ENCODE measurements around the gene LSM14A.

Gene LSM14A

DNA sequence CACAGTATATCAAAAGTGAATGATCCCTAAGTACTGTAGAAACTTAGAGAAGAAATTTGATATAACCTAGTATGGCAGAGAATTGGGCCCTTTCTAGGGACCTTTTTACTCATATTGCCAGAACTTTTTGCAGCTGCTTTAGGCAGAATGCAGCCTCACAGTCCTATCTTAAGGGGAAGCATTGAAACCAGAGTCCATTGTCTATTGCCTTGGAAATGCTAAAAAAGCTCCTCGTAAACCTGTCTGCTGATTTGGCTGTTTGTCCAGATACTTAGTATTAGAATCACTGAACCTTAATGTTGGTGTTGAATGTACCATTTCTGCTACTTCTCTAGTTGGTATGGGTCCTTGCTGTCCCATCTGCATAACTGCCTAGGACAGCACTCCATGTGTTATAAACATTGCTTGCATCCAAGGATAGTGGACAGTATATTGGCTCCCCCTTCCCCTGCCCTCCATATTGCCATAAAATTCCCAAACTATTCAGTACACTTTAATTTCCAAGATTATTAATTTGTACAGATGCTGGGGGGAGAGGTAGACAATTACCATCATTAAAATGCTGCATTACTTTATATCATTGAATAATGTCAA is 36.1 kb downstream of the LSM14A start:
- no peaks in the 10 kb centered on the region for H3K27me3 ChIP-seq (ENCODE audit: low read length)
- H3K9ac ChIP-seq (ENCODE audit: low read length): no peak overlapping the region
- H3K9me3 ChIP-seq (ENCODE audit: insufficient read depth, low read length): no peaks in the 10 kb centered on the region
- H3K79me2 ChIP-seq (ENCODE audit: insufficient read depth, low read length): peaks cover 19% of the 10 kb centered on the region; the same call in 1 of the 2 replicates
- TF ChIP-seq EZH2phosphoT487 (conservative IDR thresholded peaks at IDR 0.05; ENCODE audit: low read length): no peak
- H3K27ac ChIP-seq (ENCODE audit: low read depth, low read length): no peak overlapping the region
- no peak overlapping the region for H3K4me3 ChIP-seq (ENCODE audit: insufficient read depth, low read length, poor library complexity, severe bottlenecking)
- no peaks in the 10 kb centered on the region for H3K9me2 ChIP-seq (replicated peaks; ENCODE audit: insufficient read depth, low read length)
- no peak overlapping the region for H2AFZ ChIP-seq (ENCODE audit: low read depth, low read length, severe bottlenecking)
- no peak overlapping the region for H3K4me2 ChIP-seq (ENCODE audit: low read depth, low read length, poor library complexity, severe bottlenecking)
- peaks cover 44% of the 10 kb centered on the region for H3F3A ChIP-seq (ENCODE audit: insufficient read depth)
- peaks cover 58% of the 10 kb centered on the region for H3K36me3 ChIP-seq (ENCODE audit: low read length)
- no peaks in the 10 kb centered on the region for H4K20me1 ChIP-seq (ENCODE audit: low read depth, low read length)

- Histone ChIP-seq H3K9me3 (ENCODE audit: insufficient read depth, low read length) (no peaks in the 10 kb centered on the region), H3K4me3 (ENCODE audit: insufficient read depth, low read length, poor library complexity, severe bottlenecking) (no peak overlapping the region), H3K9ac (ENCODE audit: low read length) (no peak overlapping the region), H4K20me1 (ENCODE audit: low read depth, low read length) (no peaks in the 10 kb centered on the region), H3K27ac (ENCODE audit: low read depth, low read length) (no peak overlapping the region), H3K36me3 (ENCODE audit: low read length) (peaks cover 56% of the 10 kb centered on the region), H3K27me3 (ENCODE audit: low read length) (no peaks in the 10 kb centered on the region), H3K9me2 (replicated peaks; ENCODE audit: insufficient read depth, low read length) (no peaks in the 10 kb centered on the region), H2AFZ (ENCODE audit: low read depth, low read length, severe bottlenecking) (no peak overlapping the region), H3F3A (ENCODE audit: insufficient read depth) (peaks cover 44% of the 10 kb centered on the region), H3K4me2 (ENCODE audit: low read depth, low read length, poor library complexity, severe bottlenecking) (no peak overlapping the region), H3K79me2 (ENCODE audit: insufficient read depth, low read length) (peaks cover 19% of the 10 kb centered on the region; the same call in 1 of the 2 replicates)
- TF ChIP-seq, protein P1, sequence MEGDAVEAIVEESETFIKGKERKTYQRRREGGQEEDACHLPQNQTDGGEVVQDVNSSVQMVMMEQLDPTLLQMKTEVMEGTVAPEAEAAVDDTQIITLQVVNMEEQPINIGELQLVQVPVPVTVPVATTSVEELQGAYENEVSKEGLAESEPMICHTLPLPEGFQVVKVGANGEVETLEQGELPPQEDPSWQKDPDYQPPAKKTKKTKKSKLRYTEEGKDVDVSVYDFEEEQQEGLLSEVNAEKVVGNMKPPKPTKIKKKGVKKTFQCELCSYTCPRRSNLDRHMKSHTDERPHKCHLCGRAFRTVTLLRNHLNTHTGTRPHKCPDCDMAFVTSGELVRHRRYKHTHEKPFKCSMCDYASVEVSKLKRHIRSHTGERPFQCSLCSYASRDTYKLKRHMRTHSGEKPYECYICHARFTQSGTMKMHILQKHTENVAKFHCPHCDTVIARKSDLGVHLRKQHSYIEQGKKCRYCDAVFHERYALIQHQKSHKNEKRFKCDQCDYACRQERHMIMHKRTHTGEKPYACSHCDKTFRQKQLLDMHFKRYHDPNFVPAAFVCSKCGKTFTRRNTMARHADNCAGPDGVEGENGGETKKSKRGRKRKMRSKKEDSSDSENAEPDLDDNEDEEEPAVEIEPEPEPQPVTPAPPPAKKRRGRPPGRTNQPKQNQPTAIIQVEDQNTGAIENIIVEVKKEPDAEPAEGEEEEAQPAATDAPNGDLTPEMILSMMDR (IDR thresholded peaks at IDR 0.05; ENCODE audit: insufficient read depth, low read length, poor library complexity, severe bottlenecking): no peak
- no peak for TF ChIP-seq EZH2phosphoT487 (conservative IDR thresholded peaks at IDR 0.05; ENCODE audit: low read length)
Observed at GRCh38 chr19:34209726-34210125, 37.4 kb downstream of the LSM14A start.

GRCh38 chr19:34213283-34213682 is 41.0 kb downstream of the LSM14A start:
- Histone ChIP-seq H3K79me2 (ENCODE audit: insufficient read depth, low read length) (peaks cover 30% of the 10 kb centered on the region), H3K9ac (ENCODE audit: low read length) (no peak overlapping the region), H3K27ac (ENCODE audit: low read depth, low read length) (no peak overlapping the region), H4K20me1 (ENCODE audit: low read depth, low read length) (no peaks in the 10 kb centered on the region; the same call in 1 of the 2 replicates), H3K27me3 (ENCODE audit: low read length) (no peaks in the 10 kb centered on the region), H3K36me3 (ENCODE audit: low read length) (peaks cover 58% of the 10 kb centered on the region), H3K4me3 (ENCODE audit: insufficient read depth, low read length, poor library complexity, severe bottlenecking) (no peak overlapping the region), H3K9me3 (ENCODE audit: insufficient read depth, low read length) (no peaks in the 10 kb centered on the region), H3K9me2 (replicated peaks; ENCODE audit: insufficient read depth, low read length) (no peaks in the 10 kb centered on the region), H2AFZ (ENCODE audit: low read depth, low read length, severe bottlenecking) (no peak overlapping the region), H3F3A (ENCODE audit: insufficient read depth) (peaks cover 46% of the 10 kb centered on the region), H3K4me2 (ENCODE audit: low read depth, low read length, poor library complexity, severe bottlenecking) (no peak overlapping the region)
- no peak for TF ChIP-seq EZH2phosphoT487 (conservative IDR thresholded peaks at IDR 0.05; ENCODE audit: low read length)
- TF ChIP-seq, protein P1 (IDR thresholded peaks at IDR 0.05; ENCODE audit: insufficient read depth, low read length, poor library complexity, severe bottlenecking): no peak

GRCh38 chr19:34214040-34214439 is 41.7 kb downstream of the LSM14A start:
- H3K9ac ChIP-seq (ENCODE audit: low read length): no peak overlapping the region
- H3K79me2 ChIP-seq (ENCODE audit: insufficient read depth, low read length): peaks cover 30% of the 10 kb centered on the region
- no peaks in the 10 kb centered on the region for H3K9me2 ChIP-seq (replicated peaks; ENCODE audit: insufficient read depth, low read length)
- H3K27me3 ChIP-seq (ENCODE audit: low read length): no peaks in the 10 kb centered on the region
- no peak overlapping the region for H3K4me2 ChIP-seq (ENCODE audit: low read depth, low read length, poor library complexity, severe bottlenecking)
- no peaks in the 10 kb centered on the region for H3K9me3 ChIP-seq (ENCODE audit: insufficient read depth, low read length)
- no peak overlapping the region for H3K4me3 ChIP-seq (ENCODE audit: insufficient read depth, low read length, poor library complexity, severe bottlenecking)
- H2AFZ ChIP-seq (ENCODE audit: low read depth, low read length, severe bottlenecking): no peak overlapping the region
- H3F3A ChIP-seq (ENCODE audit: insufficient read depth): peaks cover 46% of the 10 kb centered on the region
- H3K36me3 ChIP-seq (ENCODE audit: low read length): peaks cover 56% of the 10 kb centered on the region
- TF ChIP-seq EZH2phosphoT487 (conservative IDR thresholded peaks at IDR 0.05; ENCODE audit: low read length): no peak
- TF ChIP-seq, protein P1 (IDR thresholded peaks at IDR 0.05; ENCODE audit: insufficient read depth, low read length, poor library complexity, severe bottlenecking): no peak
- H3K27ac ChIP-seq (ENCODE audit: low read depth, low read length): no peak overlapping the region
- no peaks in the 10 kb centered on the region; the same call in 1 of the 2 replicates for H4K20me1 ChIP-seq (ENCODE audit: low read depth, low read length)

Data from SU-DHL-6 (cell line).